SIG-M5 (cell line): ENCODE data around the gene DLG1.

Experiments used
- DNase-seq: peaks from one replicate; lab custom pipeline; 2025; lab: John Stamatoyannopoulos, UW

Gene DLG1

GRCh38 chr3:196997311-196997710, 301.1 kb downstream of the DLG1 start:
- DNase-seq, result no peak

- no peak for DNase-seq
Measured at GRCh38 chr3:196996454-196997265, 301.8 kb downstream of the DLG1 start.

- no peak for DNase-seq
Measured at GRCh38 chr3:196995646-196996355, 302.6 kb downstream of the DLG1 start.

- DNase-seq, result no peak
Measured at GRCh38 chr3:196995027-196995426, 303.4 kb downstream of the DLG1 start.

GRCh38 chr3:196994056-196994455, 304.4 kb downstream of the DLG1 start:
- DNase-seq, result no peak
